Measurements from ENCODE around the gene CSMD2.

GRCh38 chr1:34212673-34213072, 47.6 kb upstream of the CSMD2 start:
- TF ChIP-seq CTCF (IDR thresholded peaks at IDR 0.05) (no peak), EP300 (IDR thresholded peaks at IDR 0.05; ENCODE audit: borderline replicate concordance in 1 of 2, low read depth in 1 of 2, low read length in 1 of 2) (no peak), RCOR1 (IDR thresholded peaks at IDR 0.05; ENCODE audit: low read length) (no peak), MAX (IDR thresholded peaks at IDR 0.05; ENCODE audit: low read depth) (no peak), YY1 (IDR thresholded peaks at IDR 0.05; ENCODE audit: low read depth) (no peak), ELF1 (IDR thresholded peaks at IDR 0.05) (no peak), FOXM1 (IDR thresholded peaks at IDR 0.05; ENCODE audit: low read depth) (no peak), SMC3 (IDR thresholded peaks at IDR 0.05; ENCODE audit: low read depth, low read length) (no peak), POLR2AphosphoS5 (IDR thresholded peaks at IDR 0.05; ENCODE audit: low read depth, low read length) (no peak), MXI1 (IDR thresholded peaks at IDR 0.05; ENCODE audit: low read depth, low read length) (no peak), REST (IDR thresholded peaks at IDR 0.05; ENCODE audit: low read depth, low read length) (no peak), RXRA (IDR thresholded peaks at IDR 0.05; ENCODE audit: borderline replicate concordance, low read depth) (no peak)
